GM18520 (cell line): Measurements from ENCODE around the gene AAMP.

Experiments
- ATAC-seq: cut with Tn5 transposase; IDR thresholded peaks from one replicate; pipeline ENCODE4 v1.9.1; 2021; ENCODE audit not compliant: unreplicated experiment

AAMP gene

DNA sequence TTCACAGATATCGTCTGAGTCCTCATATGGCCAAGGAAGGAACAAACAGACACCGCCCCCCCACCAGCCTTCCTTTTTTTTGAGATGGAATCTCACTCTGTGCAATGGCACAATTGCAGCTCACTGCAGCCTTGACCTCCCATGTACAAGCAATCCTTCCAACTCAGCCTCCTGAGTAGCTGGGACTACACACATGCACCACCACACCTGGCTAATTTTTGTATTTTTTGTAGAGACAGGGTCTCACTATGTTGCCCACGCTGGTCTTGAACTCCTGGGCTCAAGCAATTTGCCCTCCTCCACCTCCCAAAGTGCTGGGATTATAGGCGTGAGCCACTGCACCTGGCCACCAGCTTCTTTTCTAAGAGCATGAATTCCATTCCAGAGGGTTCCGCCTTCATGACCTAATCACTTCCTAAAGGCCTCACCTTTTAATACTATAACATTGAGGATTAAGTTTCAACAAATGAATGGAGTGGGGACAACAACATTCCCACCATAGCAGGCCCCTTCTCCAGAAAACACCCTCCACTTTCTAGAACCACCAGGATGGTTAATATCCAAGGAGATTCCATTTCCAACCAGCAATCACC, 24.6 kb upstream of the AAMP start:
- ATAC-seq = no peak

DNA sequence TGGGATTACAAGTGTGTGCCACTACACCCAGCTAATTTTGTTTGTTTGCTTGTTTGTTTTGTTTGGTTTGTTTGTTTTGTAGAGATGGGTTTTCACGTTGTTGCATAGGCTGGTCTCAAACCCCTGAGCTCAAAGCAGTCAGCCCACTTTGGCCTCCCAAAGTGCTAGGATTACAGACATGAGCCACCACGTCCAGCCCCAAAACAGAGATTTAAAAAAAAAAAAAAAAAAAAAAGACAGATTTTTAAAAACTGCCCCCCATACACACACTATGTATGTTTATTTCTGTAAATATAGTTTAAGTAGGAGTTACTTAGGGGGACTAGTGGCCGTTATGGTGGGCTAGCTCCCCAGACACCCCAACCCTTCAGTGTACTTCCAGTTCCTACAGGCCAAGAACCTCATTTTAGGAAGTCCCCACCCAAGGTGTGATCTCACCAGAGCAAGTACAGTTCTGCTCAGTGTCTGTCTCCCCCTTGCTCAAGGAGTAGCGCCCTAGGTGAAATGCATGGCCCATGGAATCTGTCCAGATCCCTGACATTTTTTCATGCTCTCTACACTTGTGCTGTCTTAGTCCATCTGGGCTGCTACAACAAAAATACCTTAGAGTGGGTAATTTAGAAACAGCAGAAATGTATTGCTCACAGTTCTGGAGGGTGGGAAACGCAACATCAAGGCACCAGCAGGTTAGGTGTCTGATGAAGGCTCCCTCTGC, 23.9 kb upstream of the AAMP start:
- no peak for ATAC-seq

DNA sequence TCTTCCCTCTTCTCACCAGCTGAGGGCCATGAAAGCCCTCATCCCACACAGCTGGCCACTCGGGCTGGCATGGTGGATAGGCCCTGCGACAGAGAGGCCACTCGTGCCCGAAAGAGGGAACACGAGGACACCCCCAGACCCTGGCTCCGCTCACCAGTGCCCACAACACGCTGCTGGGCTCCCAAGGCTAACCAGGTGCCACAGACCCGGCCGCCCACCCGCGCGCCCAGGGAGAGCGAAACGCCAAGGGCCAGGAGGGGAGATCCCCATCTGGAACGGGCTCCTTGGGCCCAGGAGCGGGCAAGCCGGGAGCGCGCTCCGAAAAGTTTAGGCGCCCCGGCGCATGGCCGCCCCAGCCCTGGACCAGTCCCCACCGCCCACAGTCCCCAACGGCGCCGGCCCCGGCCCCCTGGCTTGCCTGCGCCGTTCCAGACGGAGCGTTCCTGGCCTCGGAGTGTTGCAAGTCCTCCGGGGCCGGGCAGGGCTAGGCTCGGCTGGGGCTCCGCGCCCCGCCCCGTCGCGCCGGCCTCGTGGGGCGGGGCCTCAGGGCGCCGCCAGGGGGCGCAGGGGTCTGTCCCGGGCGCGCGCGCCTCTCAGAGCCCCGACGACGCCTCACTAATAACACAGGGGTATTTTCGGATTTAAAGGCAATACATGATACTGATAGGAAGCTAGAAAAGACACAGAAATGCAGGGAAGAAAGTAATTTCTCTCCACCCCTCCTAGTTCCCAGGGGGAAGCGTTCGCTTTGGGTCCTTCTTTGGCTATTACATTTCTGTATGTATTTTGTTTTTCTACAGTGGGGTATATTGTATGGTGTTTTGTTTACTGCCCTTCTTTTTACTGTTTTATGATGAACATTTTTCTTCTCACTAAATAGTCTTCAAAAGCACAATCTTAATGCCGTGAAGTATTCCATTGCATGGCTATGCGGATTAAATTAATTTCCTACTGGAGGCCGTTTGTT, 22.4 kb upstream of the AAMP start, which contains the start of gene TMBIM1:
TMBIM1 (minus strand) TSS at position 456 of the 967 bp plus-strand sequence. CDS start 10,362 bp downstream, outside the sequence.
- peak; percentile 59 for ATAC-seq

DNA sequence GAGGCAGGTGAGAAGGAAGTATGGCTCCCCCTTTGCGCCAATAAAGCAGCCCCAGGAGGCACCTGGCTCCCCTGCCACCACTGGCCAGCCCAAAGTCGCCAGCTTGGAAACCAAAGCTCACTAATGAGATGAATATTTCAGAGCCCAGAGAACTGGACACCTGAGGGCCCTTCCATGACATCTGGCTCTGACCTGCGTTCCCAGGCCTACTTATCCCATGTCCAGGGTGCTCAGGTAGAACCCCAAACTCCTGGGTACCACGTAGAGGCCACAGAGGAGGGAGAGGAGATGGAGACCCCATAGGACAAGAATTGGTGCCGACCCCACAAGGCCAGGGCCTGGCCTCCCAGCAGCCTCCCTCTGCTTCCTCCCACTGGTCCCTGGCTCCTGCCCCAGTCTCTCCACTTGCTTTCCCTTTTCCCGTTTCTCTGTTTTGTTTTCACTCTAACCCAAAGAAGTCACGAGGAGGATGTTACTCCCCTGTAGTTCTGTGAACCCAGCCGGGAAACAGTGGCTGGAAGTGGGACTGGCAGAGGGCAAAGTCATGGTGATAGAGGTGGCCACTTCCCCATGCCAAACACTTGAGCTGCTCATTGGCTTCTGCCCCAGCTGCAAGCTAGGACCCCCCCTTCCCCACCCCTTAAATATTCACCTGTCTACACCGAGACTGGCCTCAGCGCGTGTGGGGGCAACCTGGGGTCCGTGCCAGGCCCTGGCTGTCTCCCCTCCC, 21.5 kb upstream of the AAMP start:
- no peak for ATAC-seq

DNA sequence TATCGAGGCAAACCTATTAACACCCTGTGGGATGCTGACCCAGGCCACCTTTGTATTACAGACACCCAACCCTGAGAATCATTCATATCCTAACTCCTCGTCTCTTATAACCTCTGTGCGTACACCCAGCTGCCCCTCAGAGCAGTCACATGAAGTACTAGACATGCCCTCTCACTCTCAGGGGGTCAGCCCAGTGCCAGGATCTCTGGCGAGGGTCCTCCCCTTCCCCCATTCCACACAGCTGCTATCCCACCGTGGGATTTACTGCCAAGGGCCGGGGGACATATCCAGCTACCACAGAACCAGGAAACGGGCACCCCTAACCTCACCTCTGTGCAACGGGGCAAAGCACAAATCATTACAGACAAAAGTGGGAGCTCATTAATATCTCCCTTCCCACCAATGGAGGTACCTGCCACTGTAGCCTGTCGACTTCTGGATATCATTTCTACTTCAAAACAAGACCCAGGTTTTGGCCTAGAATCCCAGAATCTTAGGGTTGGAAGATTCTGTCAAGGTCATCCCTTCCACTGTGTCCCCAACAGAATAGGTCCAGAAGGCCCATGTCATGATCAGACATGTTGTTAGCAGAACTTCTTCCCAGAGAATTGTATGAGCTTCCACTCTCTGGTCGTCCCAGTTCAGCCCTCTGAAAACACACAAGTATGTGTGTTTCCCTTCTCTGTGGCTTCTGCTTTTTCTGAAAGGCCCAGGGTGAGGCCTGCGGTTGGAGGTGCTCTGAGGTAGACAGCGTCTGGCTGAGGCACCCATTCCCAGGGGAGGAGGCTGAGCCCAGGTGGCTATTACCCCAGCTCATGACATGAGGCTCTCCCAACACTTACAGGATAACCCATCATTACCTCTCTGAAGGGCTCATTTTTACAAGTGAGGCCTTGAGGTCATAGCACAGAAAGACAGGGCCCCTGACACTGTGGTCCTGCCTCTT, 20.7 kb upstream of the AAMP start:
- peak; percentile 31 for ATAC-seq

DNA sequence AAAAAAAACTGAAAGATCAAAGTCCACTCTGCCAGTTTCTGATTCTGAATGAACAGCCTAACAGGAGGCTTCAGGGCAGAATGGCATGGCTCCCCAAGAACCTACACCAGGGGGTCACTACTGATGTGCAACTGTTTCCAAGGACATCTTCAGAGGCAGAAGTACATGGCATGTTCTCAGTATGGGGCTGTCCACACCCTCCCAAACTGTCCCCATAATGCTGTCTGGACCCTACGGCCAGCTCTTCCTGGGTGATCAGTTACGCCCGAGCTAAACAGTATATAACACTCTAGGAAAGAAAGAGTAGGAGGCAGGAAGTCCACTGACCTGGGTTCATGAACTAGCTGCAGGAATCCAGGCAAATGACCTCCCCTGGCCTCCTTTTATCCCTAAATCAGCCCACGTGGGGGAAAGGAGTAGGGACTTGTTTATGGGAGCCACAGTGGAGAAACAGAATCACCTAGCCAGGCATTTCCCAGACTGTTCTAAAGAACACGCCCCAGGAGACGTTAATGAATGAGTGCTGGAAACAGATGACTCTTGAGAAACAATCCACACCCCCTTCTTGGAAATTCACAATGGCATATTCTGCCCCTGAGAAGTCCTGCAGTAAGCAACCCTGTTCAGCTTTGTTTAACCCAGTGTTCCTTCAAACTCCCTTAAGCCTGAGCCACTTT, 19.8 kb upstream of the AAMP start:
- no peak for ATAC-seq

DNA sequence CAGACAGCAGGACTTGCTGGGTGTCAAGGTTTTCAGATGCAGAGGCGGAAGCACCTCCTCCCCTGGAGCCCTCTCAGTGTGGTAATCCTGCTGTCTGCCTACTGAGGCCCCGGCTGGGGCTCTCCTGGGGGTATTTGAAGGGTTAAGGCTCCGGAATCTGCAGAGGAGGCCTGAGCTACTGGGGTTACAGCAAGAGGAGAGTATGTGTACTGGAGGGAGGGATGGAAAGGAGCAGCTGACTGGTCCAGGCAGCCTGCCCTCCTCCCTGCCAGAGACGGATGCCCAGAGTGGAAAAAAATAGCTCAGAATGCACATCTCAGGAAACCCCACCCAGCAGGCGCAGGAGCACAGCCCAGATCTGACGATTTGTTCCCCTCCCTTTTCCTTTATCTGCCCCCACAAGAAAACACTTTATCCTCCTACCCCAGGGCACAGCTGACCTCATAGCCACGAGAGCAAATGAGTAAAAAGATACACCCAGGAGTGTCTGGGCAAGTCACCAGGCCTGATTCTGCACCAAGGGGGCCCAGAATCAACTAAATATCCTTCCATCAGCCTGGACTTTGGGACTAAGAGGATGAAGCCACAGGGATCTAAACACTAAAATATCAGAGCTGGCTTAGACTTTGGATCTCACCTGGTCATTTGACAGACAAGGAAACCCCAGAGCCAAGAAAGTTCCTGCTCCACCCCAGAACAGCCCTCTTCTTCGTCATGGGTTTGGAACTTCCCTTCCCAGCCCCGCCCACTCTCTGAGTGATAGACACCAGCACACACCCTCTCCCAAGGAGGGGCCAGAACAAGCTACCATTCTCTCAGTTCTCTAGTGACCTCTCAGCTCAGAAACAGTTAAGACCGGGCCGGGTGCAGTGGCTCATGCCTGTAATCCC, 16.9 kb upstream of the AAMP start:
- ATAC-seq = peak; percentile 45

DNA sequence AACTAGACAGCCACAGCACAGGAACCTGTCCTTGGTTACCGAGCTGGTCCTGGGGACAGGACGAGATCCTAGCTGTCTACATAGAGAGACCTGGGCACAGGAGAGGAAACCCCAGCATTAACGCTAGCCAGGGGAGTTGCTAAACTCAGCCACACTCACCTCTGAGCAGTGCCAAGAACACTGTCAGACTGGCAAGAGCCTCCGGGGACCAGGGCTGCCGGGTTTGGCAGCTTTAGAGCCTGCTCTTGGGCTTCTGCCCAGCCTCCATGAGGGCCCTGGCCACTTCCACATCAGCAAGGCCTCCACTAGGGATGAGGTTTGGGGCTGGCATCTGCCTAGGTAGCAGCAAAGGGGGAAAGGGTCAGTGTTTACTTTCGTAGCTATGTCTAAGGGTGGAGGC, 15.7 kb upstream of the AAMP start:
- ATAC-seq = no peak

DNA sequence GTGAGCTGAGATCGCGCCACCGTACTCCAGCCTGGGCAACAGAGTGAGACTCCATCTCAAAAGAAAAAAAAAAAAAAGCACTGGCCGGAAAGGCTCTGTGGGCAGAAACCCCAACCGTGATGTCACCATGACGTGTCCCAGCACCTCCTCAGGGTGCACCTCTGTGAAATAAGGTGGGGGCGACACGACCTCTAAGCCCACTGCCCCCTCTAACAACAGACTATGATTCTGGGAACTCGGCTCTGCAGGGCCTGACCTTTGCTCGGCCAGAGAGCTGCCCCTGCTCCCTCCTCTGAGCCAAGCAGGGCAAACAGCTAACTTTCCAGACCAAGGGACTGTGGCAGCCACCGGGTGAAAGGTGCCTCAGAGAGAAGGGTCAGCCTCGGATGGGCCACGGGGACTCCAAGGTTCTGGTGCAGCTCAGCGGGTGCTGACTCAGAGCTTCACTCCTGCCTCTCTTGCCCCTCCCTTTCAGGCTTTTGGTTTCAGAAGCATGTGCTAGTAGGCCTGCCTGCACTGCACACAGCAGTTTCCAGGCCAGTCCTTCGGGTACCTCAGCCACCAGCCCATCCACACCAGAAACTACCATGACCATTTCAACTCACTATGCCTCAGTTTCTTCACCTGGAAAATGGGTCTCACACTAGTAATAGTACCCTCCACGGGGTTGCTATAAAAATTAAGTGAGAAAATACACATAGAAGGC, 14.3 kb upstream of the AAMP start:
- ATAC-seq = peak; percentile 47

DNA sequence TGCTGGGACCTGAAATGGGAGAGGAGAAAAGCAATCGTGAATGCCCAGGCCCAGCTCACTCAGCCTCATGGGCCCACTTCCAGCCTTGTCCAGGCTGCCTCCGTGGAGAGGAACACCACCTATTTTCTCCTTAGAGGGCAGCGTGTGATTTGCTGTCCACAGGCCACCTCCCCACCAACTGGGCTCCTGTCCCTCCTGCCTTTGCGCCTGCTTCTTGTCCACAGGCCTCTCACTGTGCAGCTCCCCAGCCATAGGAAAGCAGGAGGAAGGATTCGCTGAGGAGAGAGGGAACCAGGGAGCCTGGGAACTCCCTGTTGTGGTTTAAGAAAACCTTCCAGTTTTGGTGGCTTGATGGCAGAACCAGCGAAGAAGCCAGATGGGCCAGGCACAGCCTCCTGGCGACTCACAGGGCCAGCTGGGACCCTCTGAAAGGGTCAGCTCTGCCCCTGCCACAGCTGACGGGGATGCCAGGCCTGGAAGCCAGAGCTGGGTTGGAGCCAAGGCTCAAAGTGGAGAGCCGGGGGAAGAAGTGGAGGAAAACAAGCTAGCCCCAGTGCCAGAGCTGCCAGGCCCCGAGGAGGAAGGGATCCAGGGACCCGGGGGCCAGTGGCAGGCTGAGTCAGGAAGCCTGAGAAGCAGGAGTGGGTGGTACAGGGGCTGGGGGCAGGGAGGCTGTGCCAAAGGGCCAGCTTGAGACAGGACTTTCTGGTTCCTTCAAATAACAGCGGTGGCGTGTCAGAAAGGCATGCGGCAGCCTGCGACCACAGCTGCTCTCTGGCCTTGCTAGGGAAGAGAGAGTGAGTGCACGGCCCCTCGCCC, 12.4 kb upstream of the AAMP start:
- no peak for ATAC-seq

DNA sequence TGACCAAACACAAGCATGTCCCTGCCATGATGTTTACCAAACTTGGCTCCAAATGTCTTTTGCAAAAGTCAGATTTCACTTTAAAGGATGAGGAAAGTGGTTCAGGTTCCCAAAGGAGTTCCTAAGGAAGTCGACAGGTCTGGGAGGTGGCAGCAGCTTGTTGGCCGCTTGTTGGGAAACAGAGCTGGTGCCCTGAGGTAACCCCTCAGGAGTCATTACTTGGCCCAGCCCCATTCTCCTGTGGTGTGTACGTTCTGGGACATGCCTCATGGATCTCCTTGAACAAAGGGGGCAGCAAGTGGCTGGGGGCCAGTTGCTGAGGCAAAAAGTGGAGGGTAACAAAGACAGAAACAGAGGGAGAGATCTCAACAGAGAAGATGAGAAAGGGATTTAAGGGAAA, 11.5 kb upstream of the AAMP start:
- ATAC-seq = no peak

DNA sequence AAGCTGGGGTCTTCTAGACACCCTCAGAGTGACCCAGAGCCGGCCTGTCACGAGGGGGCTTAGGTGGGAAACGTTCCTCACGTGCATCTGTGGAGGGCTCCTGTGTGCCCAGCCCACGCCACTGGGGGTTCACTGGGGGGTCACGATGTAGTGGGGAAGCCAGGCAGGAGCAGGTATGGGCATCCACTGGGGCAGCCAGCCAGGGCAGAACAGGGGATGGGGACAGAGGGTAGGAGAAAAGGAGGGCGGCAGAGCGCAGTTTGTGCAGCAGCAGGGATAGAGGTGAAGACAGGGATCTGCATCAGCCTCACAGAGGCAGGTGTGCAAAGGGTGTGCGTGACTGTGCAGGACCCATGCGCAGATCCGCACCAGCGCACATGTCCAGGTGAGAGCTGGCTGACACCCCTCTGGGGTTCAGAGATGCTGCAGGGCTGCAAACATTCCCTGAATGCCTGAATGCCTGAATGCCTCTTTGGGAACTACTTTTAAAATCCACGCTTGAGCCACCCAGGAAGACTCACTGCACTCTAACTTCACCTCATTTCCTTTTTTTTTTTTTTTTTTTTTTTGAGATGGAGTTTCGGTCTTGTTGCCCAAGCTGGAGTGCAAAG, 10.4 kb upstream of the AAMP start:
- no peak for ATAC-seq

DNA sequence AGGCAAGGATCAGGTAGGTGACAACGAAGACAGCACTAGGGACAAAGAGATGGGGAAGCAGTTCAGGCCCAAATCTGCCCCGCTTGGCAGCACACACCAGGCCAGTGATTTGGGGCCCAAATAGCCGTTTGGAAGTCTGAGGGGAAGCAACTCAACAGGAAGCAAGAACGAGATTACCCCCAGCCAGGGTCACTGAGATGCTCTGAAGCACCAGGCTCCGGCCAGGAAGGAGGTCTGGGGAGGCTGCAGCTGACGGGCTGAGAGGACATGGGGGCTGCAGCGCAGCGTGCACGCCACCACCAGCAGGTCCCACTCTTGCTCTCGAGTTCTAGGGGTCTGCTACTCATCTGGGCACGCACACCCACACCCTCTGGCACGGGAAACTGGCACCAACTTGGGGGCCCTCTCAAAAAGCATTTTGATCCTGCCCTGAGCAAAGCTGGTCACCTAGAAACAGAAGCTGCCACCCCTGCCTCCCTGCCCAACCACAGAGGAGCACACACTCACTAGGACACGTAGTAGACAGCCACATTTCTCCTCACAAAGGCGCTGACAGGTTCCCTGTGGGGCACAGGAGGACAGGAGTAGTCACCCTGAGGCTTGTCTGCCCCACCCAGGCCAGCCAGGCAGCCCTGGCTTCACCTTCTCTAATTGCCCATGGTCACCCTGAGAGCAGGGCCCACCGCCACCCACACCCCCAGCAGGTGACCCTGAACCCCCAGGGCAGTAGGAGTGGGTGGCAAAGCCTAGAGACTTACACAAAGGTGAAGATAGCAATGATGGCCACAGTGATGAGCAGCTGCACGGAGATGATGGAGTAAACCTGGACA, 8.8 kb upstream of the AAMP start:
- no peak for ATAC-seq

DNA sequence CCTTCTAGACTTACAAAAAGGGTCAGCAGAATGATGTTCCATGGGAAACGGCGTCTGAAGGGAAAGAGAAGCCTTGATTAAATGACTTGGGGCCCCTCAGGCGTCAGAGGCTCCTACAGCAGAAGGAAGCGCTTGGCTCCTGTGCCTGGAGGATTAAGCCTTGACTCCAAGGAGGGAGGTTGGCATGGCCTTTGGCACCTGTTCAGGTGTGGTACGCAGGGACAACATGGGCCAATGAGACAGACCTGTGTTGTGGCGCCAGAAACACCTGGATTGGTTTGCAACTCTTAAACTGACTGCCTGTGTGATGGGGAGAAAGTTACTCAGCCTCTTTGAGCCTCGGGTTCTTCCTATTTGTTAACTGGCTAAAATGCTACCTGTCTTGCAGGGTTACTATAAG, 8.0 kb upstream of the AAMP start:
- ATAC-seq = no peak

DNA sequence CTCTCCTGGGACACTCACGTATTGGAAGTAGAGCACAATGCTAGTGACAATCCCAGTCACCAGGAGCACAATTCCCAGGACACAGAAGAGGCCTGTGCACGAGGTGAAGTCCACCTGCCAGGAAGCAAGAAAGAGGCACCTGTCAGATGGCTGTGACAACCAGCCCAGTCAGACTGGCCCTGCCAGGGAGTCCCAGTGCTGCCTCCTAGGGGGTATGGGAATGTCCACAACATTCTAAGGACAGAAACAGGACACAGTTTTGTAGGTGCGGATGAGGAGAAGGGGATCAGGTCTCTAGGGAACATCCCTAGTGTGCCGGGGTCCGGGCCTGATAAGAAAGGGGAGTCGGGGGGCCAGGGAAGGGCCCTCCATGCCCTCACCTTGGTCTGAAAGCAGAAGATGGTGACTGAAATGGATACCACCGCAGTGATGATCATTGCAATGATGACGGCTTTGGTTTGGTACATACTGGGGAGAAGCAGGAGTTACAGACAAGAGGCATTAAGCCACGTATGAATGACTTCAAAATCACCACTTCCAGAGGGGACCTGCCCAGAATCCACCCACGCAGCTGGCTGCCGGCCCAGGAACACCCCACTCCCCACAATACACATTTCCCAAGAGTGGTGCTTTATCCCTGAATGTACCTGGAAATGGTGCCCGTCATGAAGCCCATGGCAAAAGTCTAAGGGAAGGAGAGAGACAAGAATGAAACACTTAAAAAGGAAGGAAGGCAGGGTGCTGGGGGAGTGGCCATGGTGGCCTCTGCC, 7.2 kb upstream of the AAMP start:
- no peak for ATAC-seq
